NCI-H128 (cell line): ENCODE data around the gene STK4.
A peak's percentile ranks its signal among the peaks of the same experiment; 100 is the strongest.

ENCODE experiments used
- DNase-seq: peaks from one replicate; lab custom pipeline; 2025; ENCODE audit not compliant: unreplicated experiment; lab: John Stamatoyannopoulos, UW

The STK4 gene

DNA sequence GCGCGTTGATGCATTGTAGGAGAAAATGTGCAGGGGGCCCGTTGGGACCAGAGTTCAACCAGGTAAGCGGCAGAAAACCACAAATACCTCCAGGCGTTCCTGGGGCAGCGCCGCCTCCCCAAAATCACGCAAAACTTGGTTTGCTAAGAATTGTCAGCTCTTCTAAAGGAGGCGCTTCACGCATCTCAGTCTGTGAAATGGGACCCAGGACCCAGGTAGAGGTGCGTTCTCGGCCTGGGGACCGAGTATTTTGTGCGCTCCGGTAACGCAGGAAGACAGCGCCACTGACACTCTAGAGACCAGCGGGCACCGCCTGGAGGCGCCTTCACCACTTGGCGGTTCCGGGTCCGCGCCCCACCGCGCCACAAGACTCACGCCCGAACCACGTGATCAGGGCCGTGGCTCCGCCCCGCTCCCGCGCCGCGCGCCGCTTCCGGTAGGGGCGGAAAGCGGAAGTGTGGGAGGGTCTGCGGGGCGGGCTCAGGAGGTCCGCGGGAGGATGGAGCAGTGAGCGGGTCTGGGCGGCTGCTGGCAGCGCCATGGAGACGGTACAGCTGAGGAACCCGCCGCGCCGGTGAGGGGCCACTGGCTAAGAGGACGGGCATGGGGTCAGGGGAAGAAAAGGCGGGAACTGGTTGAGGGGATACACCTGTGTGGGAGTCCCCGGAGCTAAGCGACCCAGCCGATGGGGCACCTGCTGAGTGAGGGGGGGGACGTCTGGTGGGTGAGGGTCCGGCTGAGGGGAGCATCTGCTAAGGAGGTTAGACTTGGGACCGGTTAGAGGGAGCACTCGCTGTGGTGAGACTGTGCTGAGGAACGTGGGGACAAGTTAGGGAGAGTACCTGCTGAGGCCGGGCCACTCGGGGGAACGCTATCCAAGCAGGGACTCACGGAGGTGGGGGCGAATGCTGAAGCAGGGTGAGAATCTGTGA lies at the start of gene STK4:
Gene STK4, plus strand, starts transcription at position 483 of the 932 bp plus-strand sequence. Its CDS starts 57 bp downstream, at position 540.
- peak; percentile 90 for DNase-seq

DNA sequence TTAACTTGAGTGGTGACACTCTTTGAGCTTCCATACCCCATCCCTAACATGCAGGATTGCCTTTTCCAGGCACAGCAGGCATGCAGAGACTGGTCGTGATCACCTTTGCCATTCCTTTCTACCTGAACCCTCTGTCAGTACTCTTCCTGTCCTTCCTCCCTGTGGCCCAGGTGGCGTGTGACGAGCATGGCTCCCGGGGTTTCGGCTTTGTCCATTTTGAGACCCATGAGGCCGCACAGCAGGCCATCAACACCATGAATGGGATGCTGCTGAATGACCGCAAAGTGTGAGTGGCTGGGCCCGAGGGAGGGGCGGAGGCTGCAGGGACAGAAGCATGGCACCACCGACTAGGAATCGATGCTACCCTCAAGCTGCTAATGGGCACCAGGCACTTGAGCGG lies 49.7 kb upstream of the STK4 start:
- no peak for DNase-seq

DNA sequence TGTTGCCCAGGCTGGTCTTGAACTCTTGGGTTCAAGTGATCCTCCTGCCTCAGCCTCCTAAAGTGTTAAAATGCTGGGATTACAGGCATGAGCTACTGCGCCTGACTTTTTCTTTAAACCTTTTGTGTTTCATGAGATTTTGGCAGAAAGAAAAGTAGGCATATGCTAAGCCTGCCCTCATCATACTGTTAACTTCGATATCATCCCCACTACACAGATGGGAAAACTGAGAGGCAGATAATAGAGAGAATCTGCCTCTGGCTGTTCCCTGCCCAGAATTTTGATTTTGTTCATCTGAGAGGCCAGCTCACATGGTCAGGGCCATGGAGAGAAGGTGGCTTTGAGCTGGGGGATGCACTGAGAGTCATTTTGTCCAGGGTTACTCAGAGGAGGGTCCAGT lies 48.9 kb upstream of the STK4 start:
- no peak for DNase-seq

DNA sequence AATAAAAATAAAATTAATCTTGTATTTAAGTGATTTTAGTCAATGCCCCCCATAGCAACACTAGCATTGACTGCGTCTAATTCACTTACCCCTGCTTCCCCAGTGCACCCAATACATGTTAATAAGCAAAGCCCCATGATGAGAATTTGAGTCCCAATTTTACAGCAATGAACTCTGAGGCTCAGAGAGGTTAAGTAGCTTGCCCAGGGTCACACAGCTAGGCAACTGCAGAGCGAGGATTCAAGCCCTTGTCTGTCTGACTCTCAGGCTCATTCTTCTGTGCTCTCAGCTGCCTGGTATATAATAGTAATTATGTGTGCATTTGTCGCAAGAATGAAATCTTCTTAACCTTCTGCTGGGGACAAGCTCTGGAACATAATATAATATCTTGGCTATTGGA lies 48.0 kb upstream of the STK4 start:
- no peak for DNase-seq

DNA sequence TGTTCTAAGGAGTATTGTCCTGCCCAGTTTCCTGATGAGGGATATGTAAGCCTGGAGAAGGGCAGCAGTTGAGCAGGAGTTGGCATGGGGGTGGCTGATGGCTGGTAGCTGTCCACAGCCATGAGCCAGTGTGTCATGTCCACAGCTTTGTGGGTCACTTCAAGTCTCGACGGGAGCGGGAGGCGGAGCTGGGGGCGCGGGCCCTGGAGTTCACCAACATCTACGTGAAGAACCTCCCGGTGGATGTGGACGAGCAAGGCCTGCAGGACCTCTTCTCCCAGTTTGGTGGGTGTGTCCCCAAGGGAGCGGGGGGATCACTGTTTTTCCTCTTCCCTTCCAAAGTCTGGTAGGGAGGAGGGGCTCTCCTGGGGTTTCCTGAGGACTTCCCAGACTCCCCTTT lies 47.6 kb upstream of the STK4 start:
- DNase-seq, result no peak

DNA sequence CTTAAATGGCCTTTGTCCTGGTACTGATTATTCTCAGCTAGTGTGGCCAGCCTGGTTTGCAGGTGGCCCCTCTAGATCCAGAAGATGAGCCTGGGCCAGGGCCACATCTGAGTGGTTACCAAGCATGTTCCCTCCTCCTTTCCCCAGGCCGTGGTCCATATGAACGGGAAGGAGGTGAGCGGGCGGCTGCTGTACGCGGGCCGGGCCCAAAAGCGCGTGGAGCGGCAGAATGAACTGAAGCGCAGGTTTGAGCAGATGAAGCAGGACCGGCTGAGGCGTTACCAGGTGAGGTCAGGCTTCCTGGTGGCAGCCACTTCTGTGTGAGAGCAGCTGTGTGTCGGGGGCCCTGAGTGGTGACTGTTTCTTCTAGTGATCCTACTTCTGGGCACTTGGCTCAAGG lies 44.9 kb upstream of the STK4 start:
- no peak for DNase-seq

DNA sequence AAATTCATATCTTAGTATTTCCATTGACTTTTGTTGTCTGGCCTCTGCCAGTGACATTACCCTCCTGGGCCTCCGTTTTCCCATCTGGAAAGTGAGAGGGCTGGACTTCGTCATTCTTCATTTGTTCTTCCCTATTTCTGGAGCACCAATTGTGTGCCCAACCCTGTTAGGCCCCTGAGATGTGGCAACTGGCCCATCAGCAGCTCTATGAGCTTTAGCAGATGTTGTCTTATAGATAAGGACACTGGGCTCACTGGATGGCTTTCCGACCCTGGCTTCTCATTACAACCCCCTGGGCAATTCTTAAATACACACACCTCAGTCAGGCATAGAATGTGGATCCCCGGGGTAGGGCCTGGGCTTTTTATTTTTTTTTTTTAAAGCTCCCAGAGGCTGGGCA lies 41.8 kb upstream of the STK4 start:
- no peak for DNase-seq

DNA sequence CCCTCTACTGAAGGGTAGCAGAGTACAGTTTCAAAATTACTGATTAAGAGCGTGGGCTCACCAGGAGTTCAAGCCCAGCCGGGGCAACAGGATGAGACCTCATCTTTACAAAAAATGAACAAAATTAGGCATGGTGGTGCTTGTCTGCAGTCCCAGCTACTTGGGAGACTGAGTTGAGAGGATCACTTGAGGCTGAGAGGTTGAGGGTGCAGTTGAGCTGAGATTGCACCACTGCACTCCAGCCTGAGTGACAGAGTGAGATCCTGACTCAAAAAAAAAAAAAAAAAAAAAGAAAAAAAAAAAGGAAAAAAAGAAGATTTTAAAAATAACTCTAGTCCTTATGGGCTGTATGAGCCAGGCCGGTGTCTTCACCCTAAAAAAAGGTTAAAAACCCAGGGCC lies 37.7 kb upstream of the STK4 start:
- DNase-seq, result no peak

DNA sequence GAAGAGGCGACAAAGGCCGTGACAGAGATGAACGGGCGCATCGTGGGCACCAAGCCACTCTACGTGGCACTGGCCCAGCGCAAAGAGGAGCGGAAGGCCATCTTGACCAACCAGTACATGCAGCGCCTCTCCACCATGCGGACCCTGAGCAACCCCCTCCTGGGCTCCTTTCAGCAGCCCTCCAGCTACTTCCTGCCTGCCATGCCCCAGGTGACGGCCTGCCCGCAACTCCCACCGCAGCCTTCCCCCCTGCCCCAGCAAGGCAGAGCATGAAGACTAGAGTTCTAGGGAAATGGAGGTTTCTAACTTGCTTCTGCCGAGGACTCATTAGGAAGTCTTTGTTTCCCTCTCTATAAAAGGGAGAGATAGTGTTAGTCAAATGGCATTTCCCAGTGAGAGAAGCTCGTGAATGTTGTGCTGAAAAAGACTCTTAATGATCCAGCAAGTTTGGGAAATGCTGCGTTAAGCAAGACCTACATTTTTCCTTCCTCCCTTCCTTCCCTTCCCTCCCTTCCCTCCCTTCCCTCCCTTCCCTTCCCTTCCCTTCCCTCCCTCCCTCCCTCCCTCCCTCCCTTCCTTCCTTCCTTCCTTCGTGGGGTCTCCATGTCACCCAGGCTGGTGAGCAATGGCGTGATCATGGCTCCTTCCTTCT lies 35.7 kb upstream of the STK4 start:
- DNase-seq, result no peak

DNA sequence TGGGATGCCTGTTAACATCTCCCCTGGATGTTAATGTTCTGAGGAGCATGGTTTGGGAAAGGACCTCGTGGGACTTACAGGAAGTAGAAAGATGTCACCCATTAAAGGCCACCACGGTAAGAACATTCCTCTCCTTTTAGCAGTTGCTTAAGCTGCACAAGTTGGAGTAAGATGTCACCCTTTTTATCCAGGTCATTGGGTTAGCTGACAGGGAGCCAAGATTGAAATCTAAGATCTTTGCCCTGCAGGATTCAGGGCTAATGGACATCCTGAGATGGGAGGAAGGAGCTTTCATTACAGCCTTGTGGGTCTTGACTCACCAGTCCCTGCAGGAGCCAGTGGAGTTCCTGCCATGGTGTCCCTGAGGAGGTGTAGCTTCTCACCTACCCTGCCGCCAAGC lies 34.4 kb upstream of the STK4 start:
- no peak for DNase-seq

DNA sequence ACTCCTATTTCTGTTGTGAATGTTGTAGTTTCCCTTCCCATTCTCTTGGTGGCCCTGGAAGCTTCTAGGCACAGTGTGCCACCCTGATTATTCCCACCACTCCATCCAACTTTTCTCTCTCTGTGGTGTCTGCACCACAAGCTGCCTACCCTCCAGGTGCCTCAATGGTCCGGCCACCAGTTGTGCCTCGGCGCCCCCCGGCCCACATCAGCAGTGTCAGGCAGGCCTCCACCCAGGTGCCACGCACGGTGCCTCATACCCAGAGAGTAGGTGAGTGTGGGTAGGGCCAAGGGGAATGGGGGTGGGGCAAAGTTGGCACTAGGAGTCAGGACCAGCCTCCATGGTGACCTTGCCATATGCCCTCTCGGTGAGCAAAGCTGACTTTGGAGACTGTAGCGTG lies 33.4 kb upstream of the STK4 start:
- no peak for DNase-seq

DNA sequence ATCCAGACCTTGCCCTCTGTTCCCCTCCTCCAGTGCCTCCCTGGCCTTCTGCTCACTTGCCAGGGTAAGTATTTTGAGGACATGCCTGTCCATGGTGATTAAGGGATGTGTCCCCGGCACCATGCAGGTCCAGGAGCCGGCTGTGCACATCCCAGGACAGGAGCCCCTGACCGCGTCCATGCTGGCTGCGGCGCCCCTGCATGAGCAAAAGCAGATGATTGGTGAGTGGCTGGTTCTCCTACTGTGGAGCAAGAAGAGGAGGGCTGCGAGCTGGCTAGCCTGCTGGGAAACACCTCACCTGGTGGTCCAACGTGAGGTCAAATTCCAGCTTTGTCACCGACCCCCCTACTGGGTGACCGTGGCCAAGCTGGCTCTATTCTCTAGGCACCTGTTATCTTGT lies 29.8 kb upstream of the STK4 start:
- DNase-seq, result no peak

DNA sequence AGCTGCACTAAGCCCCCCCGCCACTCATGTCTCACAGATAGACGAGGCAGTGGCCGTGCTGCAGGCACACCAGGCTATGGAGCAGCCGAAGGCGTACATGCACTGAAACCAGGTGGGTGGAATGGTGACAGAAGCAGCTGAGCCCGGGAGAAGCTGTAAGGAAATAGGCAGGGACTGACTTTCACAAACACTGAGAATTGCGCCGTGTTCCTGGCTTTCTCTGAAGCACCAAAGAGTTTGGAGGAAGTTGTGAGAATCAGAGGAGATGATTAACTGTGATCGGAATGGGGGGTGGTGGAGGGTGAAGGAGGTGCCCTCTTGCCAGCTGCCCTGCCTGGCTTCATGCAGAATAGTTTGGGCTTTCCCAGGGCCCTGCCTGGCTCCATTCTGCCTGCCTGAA lies 27.7 kb upstream of the STK4 start:
- DNase-seq, result no peak

DNA sequence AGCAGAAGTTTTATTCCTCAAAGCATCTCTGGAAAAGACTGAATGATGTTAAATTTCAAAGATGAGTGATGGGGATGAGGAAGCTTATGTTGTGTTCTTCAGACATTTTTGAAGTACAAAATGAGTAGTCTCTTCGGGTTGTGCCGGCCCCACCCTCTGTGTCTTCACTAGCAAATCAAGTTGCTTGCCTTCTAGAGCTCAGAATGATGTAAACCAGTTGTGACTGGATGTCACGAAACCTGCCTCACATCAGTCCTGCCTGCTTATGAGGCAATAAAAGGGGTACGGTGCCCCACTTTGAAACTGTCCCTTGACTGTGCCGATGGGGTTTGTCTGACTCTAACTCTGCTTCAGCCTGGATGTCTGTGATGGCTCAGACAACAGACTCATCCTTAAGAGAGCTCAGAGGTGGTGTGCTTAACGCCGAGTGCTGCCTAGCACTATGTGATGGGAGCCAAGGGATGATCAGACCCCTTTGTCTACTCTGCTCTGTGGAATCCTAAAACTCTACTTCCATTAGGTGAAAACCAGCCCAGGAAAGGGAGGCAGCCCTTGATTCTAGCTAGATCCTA lies 25.1 kb upstream of the STK4 start:
- DNase-seq, result no peak

DNA sequence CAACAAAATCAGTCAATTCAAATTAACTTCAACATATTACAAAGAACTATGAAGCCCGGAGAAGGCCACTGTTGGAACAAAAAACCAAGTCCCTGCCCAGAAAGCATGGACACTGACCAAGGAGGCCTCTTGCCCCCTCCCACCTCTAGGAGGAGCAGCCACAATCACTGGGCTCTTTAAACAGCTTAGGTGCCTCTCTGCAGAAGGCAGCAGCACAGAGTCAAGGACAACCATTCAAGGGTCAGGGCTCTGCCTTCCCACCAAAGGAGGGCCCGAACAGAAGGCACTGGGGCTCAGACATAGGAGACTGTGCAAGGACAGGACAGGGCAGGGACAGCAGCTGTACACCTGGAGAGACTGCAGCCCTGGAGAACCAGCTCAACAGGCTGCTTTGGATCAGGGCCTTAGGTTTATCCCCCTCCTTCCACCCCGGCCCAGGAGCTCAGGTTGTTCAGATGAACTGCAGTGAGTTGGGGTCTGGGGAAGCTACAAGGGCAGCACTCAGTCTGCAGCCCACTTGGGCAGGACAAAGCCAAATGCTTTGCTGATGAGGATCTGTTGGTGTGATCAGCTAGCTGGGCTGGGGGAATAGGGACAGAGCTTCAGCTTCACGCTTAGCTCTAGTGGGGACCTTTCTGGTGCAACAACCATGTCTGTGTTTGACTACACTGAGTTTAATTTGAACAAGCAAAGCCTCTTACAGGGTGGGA lies 23.9 kb upstream of the STK4 start:
- DNase-seq, result no peak

DNA sequence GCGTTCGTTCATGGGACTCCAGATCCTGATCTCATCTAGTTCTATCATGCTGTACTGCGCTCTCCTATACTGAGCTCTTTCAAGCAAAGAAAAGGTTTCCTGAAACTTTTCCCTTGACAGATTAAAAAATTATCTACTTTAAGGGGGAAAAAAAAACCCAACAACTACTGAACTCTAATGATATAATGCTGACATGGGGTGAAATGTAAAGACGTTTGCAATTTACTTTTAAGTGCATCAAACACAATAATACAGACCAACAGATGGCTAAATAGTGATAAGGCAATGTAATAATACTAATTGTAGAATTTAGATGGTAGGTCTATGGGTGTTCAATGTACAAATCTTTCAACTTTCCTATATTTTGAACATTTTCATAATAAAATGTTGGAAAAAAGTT lies 22.5 kb upstream of the STK4 start:
- no peak for DNase-seq

DNA sequence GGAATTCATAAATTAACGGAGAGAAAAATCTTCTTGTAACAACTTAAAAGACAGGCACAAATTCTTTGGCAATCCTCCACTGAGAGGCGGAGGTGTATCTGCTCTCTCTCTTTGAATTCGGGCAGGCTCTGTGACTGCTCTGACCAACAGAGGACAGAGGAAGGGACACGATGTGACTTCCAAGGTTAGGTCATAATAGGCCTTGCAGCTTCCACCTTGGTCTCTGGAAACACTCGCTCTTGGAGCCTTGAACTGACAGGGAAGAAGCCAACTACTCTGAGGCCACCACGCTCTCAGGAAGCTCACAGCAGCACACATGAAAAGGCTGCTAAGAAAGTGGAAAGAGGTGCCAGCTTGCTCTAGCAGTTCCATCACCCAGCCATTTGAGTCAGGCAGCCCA lies 21.1 kb upstream of the STK4 start:
- no peak for DNase-seq

DNA sequence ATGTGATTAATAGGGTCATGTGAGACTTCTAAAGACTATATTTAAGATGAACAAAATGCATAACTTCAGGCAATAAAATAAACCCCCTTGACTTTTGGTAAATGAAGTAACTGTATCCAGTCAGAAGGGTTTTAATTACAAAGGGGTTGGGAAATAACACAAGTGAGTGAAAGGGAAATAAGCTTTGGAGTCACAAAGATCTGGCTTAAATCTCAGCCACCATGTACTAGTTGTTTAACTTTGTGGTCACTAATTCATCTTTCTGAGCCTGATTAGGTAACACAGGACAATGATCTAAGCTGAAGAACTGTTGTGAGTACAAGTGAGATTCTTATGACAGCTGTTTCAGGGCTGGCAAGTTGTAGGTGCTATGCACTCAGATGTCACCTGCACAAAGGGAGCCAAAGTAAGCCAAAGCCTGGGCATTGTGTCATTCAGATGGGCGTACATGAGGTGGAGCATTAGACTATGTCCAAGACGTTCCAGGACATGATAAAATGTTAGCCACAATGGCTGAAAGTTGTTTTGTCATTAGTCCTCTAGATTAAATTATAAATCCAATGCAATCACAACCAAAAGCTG lies 19.9 kb upstream of the STK4 start:
- DNase-seq, result no peak

DNA sequence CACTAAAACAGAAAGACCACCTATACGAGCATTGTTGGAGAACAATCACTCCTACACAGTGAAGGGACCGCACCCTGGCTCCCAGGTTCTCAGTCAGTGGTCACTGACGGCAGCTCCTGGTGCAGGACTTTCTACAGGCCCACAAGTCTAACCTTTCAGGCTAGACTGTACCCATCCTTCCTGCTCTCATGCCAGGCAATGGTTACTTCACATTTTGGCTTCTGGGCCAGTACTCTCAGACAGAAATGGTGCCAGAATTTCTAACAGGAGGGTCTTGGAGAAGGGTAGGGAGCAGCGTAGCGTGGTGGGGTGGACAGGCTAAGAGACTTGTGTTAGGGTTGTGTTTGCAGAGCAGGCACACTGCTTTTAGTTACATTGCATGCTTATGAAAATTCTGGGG lies 18.2 kb upstream of the STK4 start:
- DNase-seq, result no peak

DNA sequence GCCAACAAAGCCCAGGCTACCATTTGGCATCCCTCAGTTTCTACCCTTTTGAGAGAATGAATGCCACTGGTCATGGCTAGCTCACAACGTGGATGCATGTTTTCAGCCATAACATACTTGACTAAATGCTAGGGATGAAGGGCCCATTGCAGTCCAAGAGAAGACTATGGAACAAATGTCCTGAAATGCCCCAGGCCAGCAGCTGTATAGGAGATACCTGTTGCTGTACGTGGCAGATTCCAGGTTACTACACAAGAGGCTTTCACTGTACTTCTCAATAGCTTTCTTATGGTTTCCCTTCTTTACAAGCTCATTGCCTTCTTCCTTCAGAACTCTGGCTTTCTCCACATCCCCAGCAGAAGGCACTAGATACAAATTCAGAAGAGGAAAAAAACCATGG lies 17.8 kb upstream of the STK4 start:
- DNase-seq, result no peak

DNA sequence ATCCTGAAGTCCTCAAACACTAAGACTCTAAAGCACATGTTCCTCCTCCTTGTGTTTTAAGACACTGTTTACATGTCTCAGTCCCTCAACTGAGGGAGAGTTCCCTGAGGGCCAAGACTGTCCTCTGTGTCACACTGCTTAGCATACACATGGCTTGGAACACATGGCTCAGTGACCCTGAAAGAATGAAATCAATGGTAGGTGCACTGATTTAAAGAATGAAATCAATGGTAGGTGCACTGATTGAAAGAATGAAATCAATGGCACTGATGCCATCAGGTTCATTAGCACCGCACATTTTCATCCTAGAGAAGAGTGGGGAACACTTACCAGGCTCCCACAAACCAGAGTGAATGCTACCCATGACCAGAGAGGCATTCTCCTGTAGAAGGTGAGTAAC lies 15.9 kb upstream of the STK4 start:
- DNase-seq, result no peak
